SHP77 treated with DMSO at 0.1 percent for 48 hours (cell line): ENCODE results near the gene RGPD4.
"Not testable (repeated sequence)": the region's sequence is repeated elsewhere in the genome, so short reads cannot be mapped to it uniquely, and the experiment has no call there.

Source experiments
- DNase-seq: peaks from one replicate; lab custom pipeline; 2025; lab: John Stamatoyannopoulos, UW

RGPD4 gene

GRCh38 chr2:107826749-107827148 lies at the start of gene RGPD4:
Gene RGPD4, plus strand, starts transcription at chr2:107826892. Its CDS starts 122 bp downstream, at chr2:107827014.
- DNase-seq = not testable (repeated sequence)

- DNase-seq = no peak
These were observed 48.7 kb upstream of the RGPD4 start for GRCh38 chr2:107777974-107778373.

GRCh38 chr2:107785756-107786155 lies 40.9 kb upstream of the RGPD4 start:
- no peak for DNase-seq

- DNase-seq = no peak
These were observed 35.9 kb upstream of the RGPD4 start for GRCh38 chr2:107790837-107791236.

GRCh38 chr2:107801498-107801897 lies 25.2 kb upstream of the RGPD4 start:
- DNase-seq = peak; percentile 80

- no peak for DNase-seq
These were observed 21.8 kb upstream of the RGPD4 start for GRCh38 chr2:107804608-107805498.

- no peak for DNase-seq
These were observed 19.8 kb upstream of the RGPD4 start for GRCh38 chr2:107806901-107807300.

- DNase-seq = no peak
These were observed 18.7 kb upstream of the RGPD4 start for GRCh38 chr2:107807988-107808387.

GRCh38 chr2:107808959-107809358 lies 17.7 kb upstream of the RGPD4 start:
- DNase-seq = peak; percentile 69

GRCh38 chr2:107809835-107810234 lies 16.9 kb upstream of the RGPD4 start:
- DNase-seq = peak; percentile 80

GRCh38 chr2:107810734-107811133 lies 16.0 kb upstream of the RGPD4 start:
- no peak for DNase-seq

- no peak for DNase-seq
These were observed 15.3 kb upstream of the RGPD4 start for GRCh38 chr2:107811411-107811810.

- DNase-seq = no peak
These were observed 14.7 kb upstream of the RGPD4 start for GRCh38 chr2:107812006-107812405.

- no peak for DNase-seq
These were observed 9.3 kb upstream of the RGPD4 start for GRCh38 chr2:107817378-107817777.

GRCh38 chr2:107822302-107822701 lies 4.4 kb upstream of the RGPD4 start:
- no peak for DNase-seq

GRCh38 chr2:107824451-107825205 lies 2.1 kb upstream of the RGPD4 start:
- DNase-seq = no peak

GRCh38 chr2:107825206-107825563 lies 1.5 kb upstream of the RGPD4 start:
- no peak for DNase-seq

GRCh38 chr2:107829514-107829913 lies 2.8 kb downstream of the RGPD4 start:
- DNase-seq = not testable (repeated sequence)

- DNase-seq = not testable (repeated sequence)
These were observed 6.5 kb downstream of the RGPD4 start for GRCh38 chr2:107833152-107833551.

- not testable (repeated sequence) for DNase-seq
These were observed 6.9 kb downstream of the RGPD4 start for GRCh38 chr2:107833618-107834017.

GRCh38 chr2:107916121-107916520 lies 89.4 kb downstream of the RGPD4 start:
- not testable (repeated sequence) for DNase-seq

- DNase-seq = not testable (repeated sequence)
These were observed 90.1 kb downstream of the RGPD4 start for GRCh38 chr2:107916696-107917370.
